Measurements from ENCODE around the gene HDAC4. TPM values are rescaled to one million over a fixed set of nuclear protein-coding genes. Genes with fewer than 3 reads are reported as not detected.
A peak's percentile ranks its signal among the peaks of the same experiment; 100 is the strongest.

Gene HDAC4
- total RNA-seq, 1 donor from 2014 or later, result 18.3 TPM

DNA sequence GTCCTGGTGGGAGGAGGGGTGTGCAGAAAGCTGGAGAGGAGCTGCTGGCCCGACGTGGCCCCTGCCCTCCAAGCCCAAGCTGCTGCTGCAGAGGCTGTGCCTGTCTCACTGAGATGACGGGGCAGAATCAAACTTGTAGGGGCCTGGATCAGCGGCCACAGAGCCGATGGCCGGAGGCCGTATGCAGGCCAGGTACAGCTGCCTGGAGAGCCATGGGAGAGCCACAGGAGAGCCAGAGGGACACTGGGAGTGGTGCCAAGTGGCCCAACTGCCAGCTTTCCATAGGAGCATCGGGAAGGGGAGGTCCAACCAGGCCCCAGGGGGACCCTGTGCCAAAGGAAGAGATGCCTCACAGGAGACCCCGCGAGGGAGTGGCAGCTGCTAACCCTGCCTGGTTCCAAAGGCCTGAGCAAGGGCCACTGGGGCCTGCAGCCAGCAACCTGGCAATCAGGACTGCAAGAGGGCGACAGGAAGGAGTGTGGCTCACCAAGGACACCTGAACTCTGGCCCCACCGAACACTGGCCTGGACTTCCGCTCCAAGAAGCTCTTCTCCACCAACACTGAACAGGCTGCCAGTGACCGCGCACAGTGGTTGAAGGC lies 70.7 kb downstream of the HDAC4 start:
- peak; percentile 92 for DNase-seq (ENCODE audit: low spot score)
- peak; percentile 67 for ATAC-seq

DNA sequence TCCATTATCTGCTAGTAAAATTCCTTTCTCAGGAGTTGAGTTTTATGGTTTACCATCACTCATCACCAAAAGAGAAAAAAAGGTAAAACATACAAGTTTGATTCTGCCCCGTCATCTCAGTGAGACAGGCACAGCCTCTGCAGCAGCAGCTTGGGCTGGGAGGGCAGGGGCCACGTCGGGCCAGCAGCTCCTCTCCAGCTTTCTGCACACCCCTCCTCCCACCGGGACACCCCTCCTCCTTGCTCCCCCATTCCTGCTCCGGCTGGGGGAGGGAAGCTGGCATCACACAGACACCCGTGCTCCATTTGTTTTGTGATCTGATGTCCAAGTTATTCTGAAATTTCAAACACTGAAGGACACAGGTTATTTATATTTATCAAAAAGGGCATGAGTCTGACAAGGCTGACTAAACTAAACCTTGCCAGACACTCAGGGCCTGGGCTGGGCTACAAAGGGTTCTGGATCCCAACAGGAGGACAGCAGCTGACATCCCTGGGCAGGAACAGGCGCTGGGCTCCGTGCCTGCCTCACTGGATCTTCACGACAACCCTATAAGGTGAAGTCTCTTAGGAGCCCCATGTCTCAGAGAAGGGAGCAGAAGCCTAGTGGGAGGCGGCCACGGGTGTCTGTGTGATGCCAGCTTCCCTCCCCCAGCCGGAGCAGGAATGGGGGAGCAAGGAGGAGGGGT lies 71.4 kb downstream of the HDAC4 start:
- peak; percentile 63 for ATAC-seq
- DNase-seq (ENCODE audit: low spot score), result peak; percentile 69

DNA sequence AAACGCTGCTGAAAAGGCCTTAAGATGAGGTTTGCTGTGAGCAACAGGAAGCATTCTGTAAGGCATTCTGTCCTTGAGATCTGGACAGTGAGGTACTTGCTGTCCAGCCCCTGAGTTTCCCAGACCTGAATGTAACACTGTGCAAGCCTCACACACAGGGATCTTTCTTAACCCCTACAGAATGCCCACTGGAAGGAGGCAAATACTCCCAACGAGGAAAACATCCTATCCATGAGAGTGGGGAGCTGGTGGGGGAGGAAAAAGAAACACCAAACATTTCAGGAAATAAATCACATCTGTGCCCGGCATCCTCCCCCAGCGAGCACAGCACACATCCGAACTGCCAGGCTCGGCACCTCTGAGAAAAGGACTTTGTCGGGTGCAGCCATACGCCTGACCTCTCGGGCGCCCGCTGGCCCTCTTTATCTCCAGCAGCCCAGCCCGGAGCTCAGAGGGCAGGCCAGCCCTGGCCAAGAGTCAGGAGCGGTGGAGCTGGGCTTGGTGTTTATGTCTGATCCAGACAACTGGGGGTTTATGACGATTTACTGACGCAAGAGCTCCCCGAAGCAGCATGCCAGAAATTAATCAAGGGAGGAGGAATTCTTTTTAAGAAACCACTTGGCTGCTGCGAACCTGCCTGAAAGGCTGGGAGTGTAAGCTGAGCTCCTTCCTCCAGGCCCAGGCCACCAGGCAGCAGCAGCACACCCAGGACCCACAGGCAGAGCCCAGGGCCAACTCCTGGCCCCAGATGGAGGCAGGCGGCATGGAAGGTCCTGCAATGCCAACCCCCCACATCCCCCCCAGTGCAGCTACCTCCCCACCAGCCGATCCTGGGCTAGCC lies 72.2 kb downstream of the HDAC4 start:
- peak; percentile 91 for DNase-seq (ENCODE audit: low spot score)
- ATAC-seq, result peak; percentile 81

DNA sequence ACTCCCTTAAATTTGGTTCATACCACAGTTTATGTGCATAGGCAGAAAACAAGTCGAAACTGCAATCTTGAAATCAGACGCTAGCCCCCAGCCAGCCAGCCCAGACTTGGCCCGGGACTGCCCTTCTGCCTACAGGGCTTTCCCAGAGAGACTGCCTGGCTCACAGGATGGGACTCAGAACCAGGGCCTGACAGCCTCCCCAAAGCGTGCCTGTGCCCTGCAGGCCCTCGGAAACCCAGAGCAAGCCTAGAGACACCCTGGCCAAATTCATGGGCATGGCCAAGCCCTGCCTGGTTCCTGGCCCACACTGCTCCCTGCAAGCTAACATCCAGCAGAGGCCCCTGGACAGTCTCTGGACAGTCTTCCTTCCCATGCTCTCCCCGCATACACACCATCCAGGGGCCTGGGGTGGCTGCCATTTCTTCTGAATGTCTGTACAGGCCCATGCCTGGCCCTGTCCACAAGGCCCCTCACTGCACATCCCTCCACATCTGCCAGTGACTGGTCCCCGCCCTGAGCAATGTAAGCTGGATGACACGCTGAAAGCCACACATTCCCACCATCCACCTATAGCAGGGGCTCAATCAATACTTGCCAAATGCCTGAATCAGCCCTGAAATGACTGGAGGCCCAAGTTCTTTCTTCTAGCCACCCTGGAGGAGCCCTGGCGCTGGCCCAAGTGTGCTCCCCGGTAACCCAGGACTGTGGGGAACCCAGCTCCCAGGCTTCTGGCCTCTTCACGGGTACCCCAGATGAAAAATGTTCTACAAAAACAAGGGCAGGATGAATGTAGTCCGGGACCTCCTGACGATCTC lies 73.1 kb downstream of the HDAC4 start:
- DNase-seq (ENCODE audit: low spot score) (peak; percentile 45), ATAC-seq (no peak)

DNA sequence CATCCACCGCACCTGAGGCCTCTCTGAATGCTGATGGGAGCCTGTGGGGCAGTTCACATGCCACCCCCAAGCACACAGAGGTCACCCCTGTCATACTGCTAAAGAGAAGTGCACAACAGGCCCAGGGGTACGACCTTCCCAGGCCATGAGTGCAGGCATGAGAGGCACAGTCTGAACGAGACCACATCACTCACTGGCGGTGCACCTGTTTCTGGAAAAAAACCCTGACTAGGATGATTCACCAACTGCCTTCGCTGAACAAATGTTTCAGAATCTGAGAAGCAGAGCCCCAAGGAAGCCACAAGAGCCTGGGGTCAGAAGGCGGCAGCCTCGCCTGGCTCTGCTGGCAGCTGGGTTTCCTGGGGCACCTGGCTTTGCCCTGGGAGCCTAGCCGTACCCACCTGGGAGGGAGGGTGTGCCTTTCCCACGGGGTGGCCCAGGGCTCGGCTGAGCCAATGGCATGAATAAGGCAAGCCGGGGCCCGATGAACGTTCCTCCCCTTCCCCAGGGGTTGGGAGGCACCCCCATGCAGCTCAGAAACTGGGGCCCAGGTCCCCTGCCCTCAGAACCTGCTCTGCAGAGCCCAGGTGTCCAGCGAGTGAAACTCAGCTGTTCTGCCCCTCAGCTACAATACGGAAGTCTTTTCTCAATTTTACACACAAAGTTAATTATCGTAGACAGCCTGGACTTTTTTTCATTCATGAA lies 73.8 kb downstream of the HDAC4 start:
- DNase-seq (ENCODE audit: low spot score) (peak; percentile 43), ATAC-seq (no peak)

DNA sequence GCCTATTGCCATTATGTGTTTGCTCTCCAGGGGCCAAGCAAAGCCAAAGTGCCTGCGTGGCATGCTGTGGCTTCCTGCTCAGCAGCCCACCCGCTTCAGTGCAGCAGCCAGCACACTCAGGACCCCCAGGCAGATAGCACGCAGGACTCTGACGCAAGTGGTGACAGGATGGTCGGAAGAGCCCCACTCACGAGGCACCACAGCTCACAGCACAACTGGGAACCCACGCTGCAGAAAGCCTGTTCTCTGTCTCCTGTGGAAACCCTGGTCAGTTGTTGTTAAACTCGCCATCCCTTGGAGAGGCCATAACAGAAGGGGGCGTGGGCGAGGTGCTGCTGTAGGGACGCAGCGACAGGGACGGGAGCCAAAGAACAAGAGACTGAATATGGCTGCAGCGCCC lies 76.4 kb downstream of the HDAC4 start:
- peak; percentile 26 for DNase-seq (ENCODE audit: low spot score)
- ATAC-seq, result no peak

DNA sequence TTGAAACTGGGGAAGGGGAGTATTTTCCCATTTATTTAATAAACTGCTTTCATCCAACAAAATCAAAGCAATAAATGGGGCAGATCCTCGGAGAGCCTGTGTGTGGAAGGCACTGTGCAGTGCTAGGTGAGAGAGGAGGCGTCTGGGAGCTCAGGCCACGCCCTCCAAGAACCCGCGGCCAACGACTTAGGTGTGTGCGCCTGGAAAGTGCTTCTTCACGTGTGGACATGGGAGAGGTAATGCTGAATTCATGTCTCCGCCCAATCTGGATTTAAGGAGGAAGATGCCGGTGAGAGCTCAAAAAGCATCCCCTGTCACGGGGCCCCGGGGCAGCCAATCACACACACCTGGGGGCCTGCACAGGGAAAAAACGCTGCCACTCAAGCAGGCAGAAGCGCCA lies 77.4 kb downstream of the HDAC4 start:
- ATAC-seq (no peak), DNase-seq (ENCODE audit: low spot score) (peak; percentile 26)

DNA sequence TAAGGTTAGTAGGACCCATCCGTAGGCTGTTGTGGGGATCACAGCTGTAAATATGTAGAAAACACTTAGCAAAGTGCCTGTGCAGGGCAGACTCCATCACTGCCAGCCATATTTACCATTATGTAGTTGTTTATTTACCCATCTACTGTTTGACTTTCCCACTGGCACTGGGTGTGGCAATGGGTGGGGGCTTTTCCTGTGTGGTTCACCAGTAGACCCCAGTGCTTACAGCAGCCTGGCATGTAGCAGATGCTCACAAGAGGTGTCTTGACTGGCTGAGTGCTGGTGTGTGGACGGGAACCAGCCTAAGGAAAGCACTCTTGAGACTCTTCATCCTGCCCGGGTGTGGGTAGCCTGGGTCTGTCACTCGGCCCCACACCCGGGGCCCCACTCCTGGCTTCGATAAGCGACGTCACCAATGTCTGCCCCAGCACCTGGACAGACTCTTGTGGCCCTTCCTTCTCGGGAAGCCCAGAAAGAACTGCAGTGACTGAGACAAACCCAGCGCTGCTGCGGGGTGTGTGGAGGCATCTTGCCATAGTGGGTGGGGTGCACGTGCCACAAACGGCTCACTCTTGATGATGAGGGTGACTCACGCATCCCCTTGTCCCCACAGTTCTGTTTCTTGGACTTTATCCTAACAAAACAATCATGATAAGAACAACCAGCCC lies 78.3 kb downstream of the HDAC4 start:
- ATAC-seq (no peak), DNase-seq (ENCODE audit: low spot score) (peak; percentile 43)

DNA sequence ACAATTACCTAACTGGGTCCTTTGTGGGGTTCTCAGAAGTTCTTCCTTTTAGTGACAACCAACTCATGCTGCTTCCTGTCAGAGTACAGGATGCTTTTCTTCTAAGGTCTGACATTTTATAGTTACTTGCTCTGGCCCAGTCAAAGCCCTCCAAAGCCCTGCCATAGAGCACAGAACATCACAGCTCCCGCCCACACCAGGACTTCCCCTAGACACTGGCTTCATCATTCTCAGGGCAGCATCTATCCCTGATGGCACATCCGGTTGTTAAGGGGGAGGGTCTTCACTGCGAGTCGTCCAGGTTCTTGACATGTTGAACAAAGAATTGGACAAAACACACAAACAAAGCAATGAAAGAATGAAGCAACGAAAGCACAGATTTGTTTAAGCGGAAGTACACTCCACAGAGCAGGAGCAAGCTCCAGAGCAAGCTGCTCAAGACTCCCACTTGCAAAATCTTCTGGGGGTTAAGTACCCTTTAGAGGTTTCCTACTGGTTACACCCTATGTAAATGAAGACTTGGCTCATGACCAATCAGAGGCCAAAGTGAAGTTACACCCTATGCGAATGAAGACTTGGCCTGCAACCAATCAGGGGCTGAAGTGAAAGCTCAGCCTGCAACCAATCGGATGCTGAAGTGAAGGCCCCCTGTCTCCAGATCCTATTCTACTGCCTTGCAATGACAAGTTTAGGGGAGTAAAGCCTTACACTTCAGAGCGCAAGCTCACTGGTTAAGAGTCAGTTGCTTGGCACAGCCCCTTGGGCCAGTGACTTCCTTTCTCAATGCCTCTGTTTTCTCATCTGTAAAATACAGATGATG lies 79.0 kb downstream of the HDAC4 start:
- ATAC-seq (no peak), DNase-seq (ENCODE audit: low spot score) (peak; percentile 36)

DNA sequence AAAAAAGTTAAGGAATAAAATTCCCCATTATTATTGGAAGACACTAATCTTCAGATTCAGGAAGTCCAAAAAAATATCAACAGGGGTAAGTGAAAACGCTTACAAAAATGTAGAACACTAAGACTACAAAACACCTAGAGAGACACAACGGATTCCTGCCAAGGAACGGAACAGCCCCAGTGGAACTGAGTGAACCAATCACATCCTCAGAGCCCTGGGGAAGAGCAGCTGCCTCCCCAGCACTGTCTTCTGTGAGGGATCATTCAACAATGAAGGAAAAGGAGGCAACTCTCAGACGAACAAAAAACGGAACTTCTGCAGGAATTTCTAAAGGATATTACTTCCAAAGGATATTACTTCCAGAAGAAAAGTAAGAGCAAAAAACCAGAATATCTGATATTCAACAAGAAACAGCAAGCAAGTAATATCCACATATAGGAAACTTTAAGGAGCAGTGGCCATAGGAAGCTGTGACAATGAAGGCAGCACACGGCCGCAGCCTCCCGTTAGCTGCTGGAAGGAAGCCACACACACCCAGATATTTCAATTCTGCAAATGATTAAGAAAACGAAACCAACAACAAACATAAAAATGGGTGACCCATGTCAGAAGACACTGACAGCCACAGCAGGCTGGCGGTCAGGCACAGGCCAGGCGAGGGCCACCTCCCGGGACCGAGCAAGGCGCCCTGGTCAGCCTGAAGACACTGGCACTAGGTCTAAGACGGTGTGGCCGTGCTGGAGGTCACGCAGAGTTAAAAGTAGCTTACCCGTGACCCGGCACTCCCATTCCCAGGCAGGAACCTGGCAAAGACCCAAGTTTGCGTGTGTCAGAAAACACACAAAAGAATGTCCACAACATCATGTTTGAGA lies 81.8 kb downstream of the HDAC4 start:
- peak; percentile 60 for DNase-seq (ENCODE audit: low spot score)
- peak; percentile 83 for ATAC-seq

DNA sequence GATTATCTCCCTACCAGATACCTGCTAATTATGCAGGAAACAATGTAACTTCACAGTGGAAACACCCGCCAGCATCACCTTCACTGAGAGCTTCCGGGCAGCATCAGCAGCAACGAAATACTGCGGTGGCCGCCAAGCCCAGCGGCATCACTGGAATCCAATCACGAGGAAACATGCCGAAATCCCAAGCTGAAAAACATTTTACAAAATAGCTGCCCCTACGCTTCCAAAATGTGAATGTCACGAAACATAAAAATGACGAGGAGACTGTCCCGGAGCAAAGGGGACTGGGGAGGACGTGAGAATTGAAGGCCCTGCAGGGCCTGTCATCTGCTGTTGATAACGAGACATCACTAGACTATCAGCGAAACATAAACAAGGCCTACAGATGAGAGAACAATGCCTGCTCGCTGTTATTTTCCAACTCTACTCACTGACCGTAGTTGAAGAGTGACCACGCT lies 82.6 kb downstream of the HDAC4 start:
- DNase-seq (ENCODE audit: low spot score) (no peak), ATAC-seq (no peak)

DNA sequence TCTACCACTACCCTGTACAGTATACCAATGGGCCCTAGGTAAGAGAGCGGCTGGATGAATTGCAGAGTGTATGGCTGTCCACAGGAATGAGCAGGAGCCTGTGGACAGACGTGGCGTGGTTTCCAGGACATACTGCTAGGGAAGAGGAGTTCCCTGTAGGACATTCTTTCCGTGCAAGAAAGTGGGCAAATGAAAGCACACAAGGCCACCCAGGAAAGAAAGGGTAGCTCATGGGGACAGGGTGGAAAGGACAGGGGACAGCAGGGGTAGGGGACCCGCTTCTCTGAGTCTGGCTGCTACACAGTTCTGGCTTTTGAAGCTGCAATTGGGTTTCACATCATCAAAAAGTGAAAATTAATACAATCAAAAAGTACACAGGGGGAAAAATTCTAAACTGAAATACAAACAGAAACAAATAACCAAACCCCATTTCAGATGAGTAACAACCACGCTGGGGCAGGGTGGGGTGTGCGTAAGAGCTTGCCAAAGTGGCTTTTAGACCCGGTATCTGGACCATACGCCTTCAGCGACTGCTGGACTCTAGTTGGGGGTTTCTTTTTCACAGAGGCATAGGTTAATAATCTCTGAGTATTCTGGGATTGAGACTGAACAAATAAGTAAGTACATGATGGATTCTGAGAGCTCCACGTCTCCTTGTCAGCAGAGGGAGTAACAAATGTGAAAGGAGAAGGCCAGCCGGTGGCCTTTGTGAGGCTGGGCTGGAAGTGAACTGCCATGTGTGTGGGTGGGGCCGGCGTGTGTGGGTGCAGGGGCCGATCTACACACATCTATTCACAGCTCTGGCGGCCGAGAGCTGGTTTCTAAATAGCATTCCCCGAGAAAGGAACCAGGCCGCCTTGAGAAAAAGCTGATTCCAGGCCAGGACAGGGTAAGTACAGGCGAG lies 84.0 kb downstream of the HDAC4 start:
- no peak for ATAC-seq
- DNase-seq (ENCODE audit: low spot score), result no peak

DNA sequence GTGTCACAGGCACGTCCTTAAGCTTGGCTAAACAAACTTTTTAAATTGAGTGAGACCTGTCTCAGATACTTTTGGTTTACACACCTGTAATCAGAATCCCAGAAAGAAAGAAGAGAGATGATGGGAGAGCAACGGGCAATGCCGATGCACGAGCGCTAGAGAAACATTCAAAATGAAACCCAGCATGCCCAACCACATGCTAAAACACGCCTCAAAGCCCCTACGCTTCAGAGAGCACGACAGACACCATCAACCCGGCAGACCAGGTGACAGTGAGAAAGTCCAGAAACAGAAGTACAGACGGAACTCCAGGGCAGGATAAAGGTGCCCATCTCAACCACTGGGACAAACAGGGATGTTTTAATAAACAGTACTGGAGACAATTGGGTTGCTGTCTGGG lies 85.5 kb downstream of the HDAC4 start:
- ATAC-seq (no peak), DNase-seq (ENCODE audit: low spot score) (no peak)

DNA sequence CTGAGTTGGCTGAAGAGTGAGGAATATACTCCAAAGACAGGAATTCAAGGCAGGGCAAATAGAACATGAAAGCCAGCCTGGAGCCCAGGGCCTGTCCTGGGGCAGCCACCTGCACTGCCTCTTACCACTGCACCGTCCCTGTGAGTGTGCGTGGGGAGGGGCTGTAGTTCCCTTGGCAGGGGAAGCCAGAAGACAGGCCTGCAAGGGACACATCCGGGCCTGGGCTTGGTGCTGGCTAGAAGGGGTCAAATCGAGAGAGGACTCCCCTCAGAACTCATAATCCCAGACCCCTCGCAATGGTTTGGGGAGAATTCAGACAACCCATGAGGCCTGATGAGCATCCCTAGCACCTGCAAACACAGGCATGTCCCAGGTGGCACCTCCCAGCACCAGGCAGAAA lies 87.0 kb downstream of the HDAC4 start:
- DNase-seq (ENCODE audit: low spot score) (no peak), ATAC-seq (no peak)

DNA sequence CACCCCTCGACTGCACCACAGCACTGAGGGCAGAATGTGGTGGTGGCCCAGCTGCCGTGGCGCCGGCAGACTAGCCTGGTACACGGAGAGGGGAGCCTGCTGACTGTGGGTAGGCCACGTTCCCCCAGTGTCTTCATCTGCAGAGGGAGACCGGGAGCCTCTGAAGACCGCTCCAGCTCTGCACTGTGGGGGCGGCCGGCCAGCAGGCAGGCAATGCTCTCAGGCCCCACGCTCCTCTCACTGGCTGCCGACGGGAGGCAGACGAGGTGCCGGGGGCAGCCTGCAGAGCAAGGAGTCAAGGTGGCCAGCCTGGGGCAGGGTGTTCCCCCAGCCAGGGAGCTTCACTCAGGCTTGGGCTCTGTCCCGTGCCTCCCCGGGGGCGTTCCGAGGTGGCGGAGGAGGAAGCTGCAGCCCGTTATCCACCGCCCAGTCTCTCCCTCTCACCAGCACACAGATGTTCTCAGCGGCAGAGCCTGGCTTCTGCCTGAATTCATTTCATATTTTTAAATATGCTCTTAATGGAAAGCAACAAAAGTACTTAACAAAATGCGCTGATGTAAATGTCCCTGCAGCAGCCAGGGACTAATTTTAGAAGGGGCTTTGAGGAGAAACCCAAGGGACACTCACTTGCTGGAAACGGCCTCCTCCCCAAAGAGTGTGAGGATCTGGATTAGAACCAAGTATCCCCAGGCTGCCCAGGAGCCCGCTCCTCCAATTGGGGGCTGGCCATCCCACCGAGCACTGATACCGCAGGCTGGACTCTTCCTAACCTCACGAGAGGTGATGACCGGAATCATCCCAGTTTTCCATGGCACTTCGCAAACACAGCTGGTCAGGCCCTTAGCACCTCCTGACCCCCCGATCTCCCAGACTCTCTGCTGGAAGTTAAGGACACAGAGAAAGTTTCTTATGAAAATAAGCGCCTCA lies 87.8 kb downstream of the HDAC4 start:
- DNase-seq (ENCODE audit: low spot score), result peak; percentile 44
- ATAC-seq, result no peak

DNA sequence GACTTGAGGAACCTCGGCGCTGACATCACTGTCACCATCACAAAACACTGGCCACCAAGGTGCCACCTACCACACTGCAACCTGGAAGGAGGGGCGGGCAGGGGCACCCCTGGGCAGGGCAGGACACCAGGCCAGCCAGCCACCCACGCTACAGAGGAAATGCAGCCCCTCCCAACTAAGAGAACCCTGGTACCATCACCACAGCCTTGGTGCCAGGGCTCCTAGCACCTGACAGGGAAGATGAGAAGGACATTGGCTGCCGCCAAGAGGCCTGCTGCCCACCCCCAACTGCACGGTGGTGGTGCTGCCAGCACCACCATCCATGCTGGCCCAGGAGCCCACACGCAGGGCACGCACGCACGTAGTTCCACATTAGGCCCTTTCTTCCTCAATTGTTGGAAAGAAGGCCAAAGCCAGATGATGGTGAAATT lies 88.7 kb downstream of the HDAC4 start:
- DNase-seq (ENCODE audit: low spot score), result no peak
- no peak for ATAC-seq

Measured in left lobe of liver (tissue), 2 donors.